Nephron (organoid): Measurements from ENCODE around the gene SCYGR8.
A peak's percentile ranks its signal among the peaks of the same experiment; 100 is the strongest.

ENCODE experiments used
- H3K27ac Mint-ChIP-seq, 3 experiments: 2 replicates each; pipeline ENCODE4 v1.8.0; 2020; ENCODE audit warnings: mixed read lengths in 3 of 3, mild to moderate bottlenecking in 2 of 3, moderate library complexity in 1 of 3
- H3K27me3 Mint-ChIP-seq: 2 replicates; pipeline ENCODE4 v1.8.0; 2021; ENCODE audit warnings: low read depth, mild to moderate bottlenecking, moderate library complexity, mixed read lengths
- H3K36me3 Mint-ChIP-seq: 2 replicates; pipeline ENCODE4 v1.8.0; 2020; ENCODE audit warnings: low read depth, mixed read lengths
- H3K4me1 Mint-ChIP-seq: 2 replicates; pipeline ENCODE4 v1.8.0; 2020; ENCODE audit warnings: mixed read lengths
- H3K4me3 Mint-ChIP-seq, 3 experiments: 2 replicates each; pipeline ENCODE4 v1.8.0; 2020; ENCODE audit warnings: mild to moderate bottlenecking in 3 of 3, mixed read lengths in 3 of 3, moderate library complexity in 2 of 3
- H3K9me3 Mint-ChIP-seq: 2 replicates; pipeline ENCODE4 v1.8.0; 2020; ENCODE audit warnings: mixed read lengths
- CTCF ChIP-seq, 3 experiments: fragments of 200-600 bp; sonication (generic); IDR thresholded peaks; one replicate each; pipeline ENCODE4 v1.5.0; 2021; ENCODE audit warnings: antibody characterized with exemption in 3 of 3; ENCODE audit not compliant: unreplicated experiment in 3 of 3

The SCYGR8 gene

GRCh38 chr2:227707390-227707789 lies 38.3 kb upstream of the SCYGR8 start:
- no peak for TF ChIP-seq CTCF (IDR thresholded peaks at IDR 0.05; ENCODE audit: unreplicated experiment in 3 of 3)
- H3K4me3 Mint-ChIP-seq: no peak overlapping the region
- no peaks in the 10 kb centered on the region for H3K36me3 Mint-ChIP-seq
- no peaks in the 10 kb centered on the region for H3K9me3 Mint-ChIP-seq
- H3K27ac Mint-ChIP-seq: no peak overlapping the region
- no peaks in the 10 kb centered on the region for H3K4me1 Mint-ChIP-seq
- no peaks in the 10 kb centered on the region for H3K27me3 Mint-ChIP-seq

GRCh38 chr2:227710986-227711385 lies 34.7 kb upstream of the SCYGR8 start:
- Mint-ChIP-seq H3K27ac (no peak overlapping the region), H3K4me3 (no peak overlapping the region), H3K27me3 (peaks cover 9% of the 10 kb centered on the region), H3K4me1 (no peaks in the 10 kb centered on the region), H3K36me3 (no peaks in the 10 kb centered on the region), H3K9me3 (no peaks in the 10 kb centered on the region)
- no peak for TF ChIP-seq CTCF (IDR thresholded peaks at IDR 0.05; ENCODE audit: unreplicated experiment in 3 of 3)

- H3K4me1 Mint-ChIP-seq: peaks cover 9% of the 10 kb centered on the region
- no peak overlapping the region for H3K27ac Mint-ChIP-seq
- H3K4me3 Mint-ChIP-seq: no peak overlapping the region
- H3K36me3 Mint-ChIP-seq: no peaks in the 10 kb centered on the region
- no peak for TF ChIP-seq CTCF (IDR thresholded peaks at IDR 0.05; ENCODE audit: unreplicated experiment in 3 of 3)
- H3K9me3 Mint-ChIP-seq: no peaks in the 10 kb centered on the region
- peaks cover 24% of the 10 kb centered on the region for H3K27me3 Mint-ChIP-seq
These were observed 32.4 kb upstream of the SCYGR8 start for GRCh38 chr2:227713291-227713690.

GRCh38 chr2:227716501-227716900 lies 29.2 kb upstream of the SCYGR8 start:
- TF ChIP-seq CTCF (IDR thresholded peaks at IDR 0.05; ENCODE audit: unreplicated experiment in 3 of 3): no peak
- peaks cover 9% of the 10 kb centered on the region for H3K4me1 Mint-ChIP-seq
- H3K27ac Mint-ChIP-seq: no peak overlapping the region
- H3K4me3 Mint-ChIP-seq: no peak overlapping the region
- H3K27me3 Mint-ChIP-seq: peaks cover 24% of the 10 kb centered on the region
- no peaks in the 10 kb centered on the region for H3K9me3 Mint-ChIP-seq
- H3K36me3 Mint-ChIP-seq: no peaks in the 10 kb centered on the region

GRCh38 chr2:227717687-227718567 lies 27.8 kb upstream of the SCYGR8 start, which contains the start of gene SLC19A3:
SLC19A3 (minus strand) TSS chr2:227718028; CDS start chr2:227702318, 15,710 bp downstream.
- Mint-ChIP-seq H3K27ac (peak within 1 kb of the TSS; percentile 53 to 87 (median 66)), H3K4me1 (peaks cover 13% of the 10 kb centered on the region), H3K27me3 (peaks cover 24% of the 10 kb centered on the region), H3K36me3 (no peaks in the 10 kb centered on the region), H3K4me3 (peak within 1 kb of the TSS; percentile 81 to 87 (median 83)), H3K9me3 (no peaks in the 10 kb centered on the region)
- TF ChIP-seq CTCF (IDR thresholded peaks at IDR 0.05; ENCODE audit: unreplicated experiment in 3 of 3): no peak

- H3K27me3 Mint-ChIP-seq: peaks cover 22% of the 10 kb centered on the region
- H3K4me3 Mint-ChIP-seq: no peak overlapping the region
- no peaks in the 10 kb centered on the region for H3K9me3 Mint-ChIP-seq
- H3K36me3 Mint-ChIP-seq: no peaks in the 10 kb centered on the region
- H3K27ac Mint-ChIP-seq: no peak overlapping the region
- H3K4me1 Mint-ChIP-seq: peaks cover 16% of the 10 kb centered on the region
- TF ChIP-seq CTCF (IDR thresholded peaks at IDR 0.05; ENCODE audit: unreplicated experiment in 3 of 3): no peak
These were observed 26.1 kb upstream of the SCYGR8 start for GRCh38 chr2:227719641-227720040.
